Activated naive CD4-positive, alpha-beta T cell treated with Interleukin-2 at 50 U/mL for 16 hours (primary cell): ENCODE data around the gene SLC37A2.

Source experiments
- DNase-seq: peaks from one replicate; pipeline ENCODE4 v3.0.0-alpha.2; 2020

Gene SLC37A2

GRCh38 chr11:125071846-125072217 lies 8.7 kb downstream of the SLC37A2 start:
- DNase-seq = no peak

- DNase-seq = no peak
Measured at GRCh38 chr11:125072218-125072960, 9.3 kb downstream of the SLC37A2 start.

- DNase-seq = no peak
Measured at GRCh38 chr11:125072961-125073590, 10.0 kb downstream of the SLC37A2 start.

GRCh38 chr11:125073616-125074483 lies 10.7 kb downstream of the SLC37A2 start:
- no peak for DNase-seq

GRCh38 chr11:125074511-125075241 lies 11.6 kb downstream of the SLC37A2 start:
- DNase-seq = no peak

GRCh38 chr11:125075242-125075625 lies 12.1 kb downstream of the SLC37A2 start:
- DNase-seq = no peak

GRCh38 chr11:125075900-125076317 lies 12.8 kb downstream of the SLC37A2 start:
- DNase-seq = no peak

- DNase-seq = no peak
Measured at GRCh38 chr11:125076378-125076945, 13.4 kb downstream of the SLC37A2 start.

GRCh38 chr11:125078016-125078415 lies 14.9 kb downstream of the SLC37A2 start:
- no peak for DNase-seq

- DNase-seq = no peak
Measured at GRCh38 chr11:125078516-125079140, 15.5 kb downstream of the SLC37A2 start.

GRCh38 chr11:125079151-125079877 lies 16.2 kb downstream of the SLC37A2 start:
- DNase-seq = no peak

- DNase-seq = no peak
Measured at GRCh38 chr11:125079878-125080530, 16.9 kb downstream of the SLC37A2 start.

- DNase-seq = no peak
Measured at GRCh38 chr11:125080531-125080911, 17.4 kb downstream of the SLC37A2 start.

- no peak for DNase-seq
Measured at GRCh38 chr11:125081098-125081798, 18.1 kb downstream of the SLC37A2 start.

- DNase-seq = no peak
Measured at GRCh38 chr11:125082040-125082439, 18.9 kb downstream of the SLC37A2 start.

GRCh38 chr11:125082611-125083311 lies 19.7 kb downstream of the SLC37A2 start:
- DNase-seq = no peak

GRCh38 chr11:125083312-125084056 lies 20.4 kb downstream of the SLC37A2 start:
- no peak for DNase-seq

GRCh38 chr11:125084057-125084416 lies 20.9 kb downstream of the SLC37A2 start:
- DNase-seq = no peak

- no peak for DNase-seq
Measured at GRCh38 chr11:125084761-125085231, 21.7 kb downstream of the SLC37A2 start.
